Muscle layer of duodenum (tissue), 2 donors: ENCODE results near the gene AMY2A.
"Not testable (repeated sequence)": the region's sequence is repeated elsewhere in the genome, so short reads cannot be mapped to it uniquely, and the experiment has no call there.

Source experiments
- H3K27ac ChIP-seq: one replicate; pipeline ENCODE4 v1.7.0; 2013; ENCODE audit warnings: mild to moderate bottlenecking, low read length
- H3K27me3 ChIP-seq: one replicate; pipeline ENCODE4 v1.7.0; 2013; ENCODE audit warnings: low read depth, mild to moderate bottlenecking, control low read depth, low read length
- H3K36me3 ChIP-seq, 2 donors: one replicate each; pipeline ENCODE4 v1.7.0; 2013; ENCODE audit warnings: low read length in 2 of 2, control low read depth in 1 of 2, mild to moderate bottlenecking in 1 of 2; ENCODE audit not compliant: insufficient read depth in 2 of 2, control insufficient read depth in 1 of 2
- H3K4me1 ChIP-seq, 2 donors: one replicate each; pipeline ENCODE4 v1.7.0; 2013; ENCODE audit warnings: low read length in 2 of 2, mild to moderate bottlenecking in 2 of 2, control low read depth in 1 of 2, moderate library complexity in 1 of 2; ENCODE audit not compliant: insufficient read depth in 2 of 2, control insufficient read depth in 1 of 2
- H3K4me3 ChIP-seq, 2 donors: one replicate each; pipeline ENCODE4 v1.7.0; 2013; ENCODE audit warnings: low read length in 2 of 2, low read depth in 1 of 2, mild to moderate bottlenecking in 1 of 2
- H3K9me3 ChIP-seq, 2 donors: one replicate each; pipeline ENCODE4 v1.7.0; 2013; ENCODE audit warnings: low read length in 2 of 2, control low read depth in 1 of 2, mild to moderate bottlenecking in 1 of 2; ENCODE audit not compliant: control insufficient read depth in 1 of 2
- donor health status: healthy.

The AMY2A gene

DNA sequence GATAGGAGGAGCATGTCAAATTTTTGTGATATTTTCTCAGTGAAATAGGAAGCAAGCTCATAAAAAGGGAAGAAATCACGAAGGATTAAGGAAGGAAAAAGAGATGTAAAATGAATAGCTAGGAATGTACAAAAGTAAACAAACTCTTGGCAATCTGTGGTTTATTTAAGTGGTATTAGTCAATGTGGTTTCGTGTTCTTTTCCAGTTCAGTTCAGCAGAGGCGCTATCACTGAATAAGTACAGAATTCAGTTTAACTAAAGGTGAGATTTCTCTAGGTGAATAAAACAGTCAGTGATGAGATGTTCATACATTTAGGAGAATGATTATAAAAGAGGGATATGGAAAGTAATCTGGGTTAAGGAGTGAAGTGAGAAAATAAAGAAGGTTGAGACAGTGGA, 26.7 kb downstream of the AMY2A start:
- not testable (repeated sequence) for H3K27me3 ChIP-seq, H3K9me3 ChIP-seq, H3K4me3 ChIP-seq, H3K27ac ChIP-seq, H3K4me1 ChIP-seq, H3K36me3 ChIP-seq

DNA sequence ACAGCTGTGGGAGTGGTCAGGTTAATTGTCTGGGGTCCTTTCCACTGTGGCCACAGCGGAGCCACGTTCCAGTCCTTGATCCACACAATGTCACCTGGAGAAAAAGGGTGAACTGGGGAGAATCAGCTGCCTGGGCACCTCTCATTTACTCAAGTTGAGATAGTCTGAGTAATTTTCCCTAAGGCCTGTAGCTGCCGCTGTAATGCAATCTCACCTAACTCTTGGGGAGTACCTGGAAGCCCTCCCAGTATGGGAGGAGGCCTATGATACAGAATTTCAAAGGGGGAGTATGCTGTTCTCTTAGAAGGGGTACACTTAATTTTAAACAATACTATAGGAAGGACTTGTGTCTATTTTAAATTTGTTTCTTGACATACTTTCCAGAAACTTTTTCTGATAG, 33.1 kb downstream of the AMY2A start:
- not testable (repeated sequence) for H3K4me3 ChIP-seq, H3K27ac ChIP-seq, H3K27me3 ChIP-seq, H3K36me3 ChIP-seq, H3K4me1 ChIP-seq, H3K9me3 ChIP-seq

DNA sequence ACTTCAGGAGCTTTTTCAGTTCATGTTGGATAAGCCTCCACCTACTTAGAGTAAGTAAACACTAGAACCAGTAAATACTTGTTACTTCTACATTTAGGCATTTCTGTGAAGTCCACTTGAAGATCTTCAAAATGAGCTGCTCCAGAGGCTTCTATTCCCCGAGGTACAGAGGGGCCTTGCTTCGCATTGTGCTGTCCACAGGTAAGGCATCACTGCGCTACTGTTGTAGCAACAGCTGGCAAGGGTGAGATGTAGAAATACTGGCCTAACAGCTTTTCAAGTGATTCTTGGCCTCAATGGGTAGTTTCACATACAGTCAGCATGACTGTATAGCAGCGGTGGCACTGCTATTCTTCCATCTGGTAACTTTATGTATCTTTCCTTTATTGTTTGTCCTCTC, 33.7 kb downstream of the AMY2A start:
- H3K36me3 ChIP-seq, H3K27ac ChIP-seq, H3K4me1 ChIP-seq, H3K9me3 ChIP-seq, H3K4me3 ChIP-seq, H3K27me3 ChIP-seq: not testable (repeated sequence)

DNA sequence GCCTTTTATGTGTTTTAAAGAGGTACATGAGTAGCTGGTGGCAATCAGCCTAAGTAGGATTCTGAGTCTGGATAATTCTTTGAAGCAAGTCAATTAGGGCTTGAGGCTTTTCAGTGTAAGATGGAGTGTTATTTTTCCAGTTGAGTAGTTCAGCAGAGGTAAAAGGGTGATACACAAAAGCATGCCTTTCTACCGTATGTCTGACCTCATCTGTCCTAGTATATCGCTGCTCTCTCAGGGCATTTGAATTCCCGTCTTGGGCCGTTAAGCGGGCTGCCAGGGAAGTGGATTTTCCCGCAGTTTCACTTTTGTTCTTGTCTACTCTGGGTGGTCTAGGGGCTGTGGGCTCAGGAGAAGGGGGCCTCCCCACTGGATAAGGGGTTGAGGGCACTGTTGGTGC, 36.9 kb downstream of the AMY2A start:
- not testable (repeated sequence) for H3K4me3 ChIP-seq, H3K9me3 ChIP-seq, H3K27ac ChIP-seq, H3K4me1 ChIP-seq, H3K27me3 ChIP-seq, H3K36me3 ChIP-seq

DNA sequence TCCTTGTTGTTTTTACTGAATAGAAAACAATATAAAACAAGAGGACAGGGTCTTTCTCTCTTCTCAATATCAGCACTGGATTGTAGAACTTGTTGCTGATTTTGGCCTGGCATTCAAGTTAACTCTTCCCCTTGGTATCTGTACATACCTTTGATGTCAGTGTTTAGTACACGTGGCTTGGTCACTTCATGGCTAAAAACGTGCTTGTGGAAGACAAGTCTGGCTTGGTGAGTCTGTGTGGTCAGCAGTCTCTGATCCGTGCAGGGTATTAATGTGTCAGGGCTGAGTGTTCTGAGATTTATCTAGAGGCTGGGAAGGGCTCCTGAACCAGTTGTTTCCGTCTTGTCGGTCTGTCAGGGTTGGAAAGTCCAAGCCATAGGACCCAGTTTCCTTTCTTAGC, 38.2 kb downstream of the AMY2A start, which contains the start of gene AMY1A:
Gene AMY1A, plus strand, starts transcription at position 301 of the 400 bp plus-strand sequence. CDS start 571 bp downstream, outside the sequence.
- H3K36me3 ChIP-seq, H3K27me3 ChIP-seq, H3K4me3 ChIP-seq, H3K9me3 ChIP-seq, H3K27ac ChIP-seq, H3K4me1 ChIP-seq: not testable (repeated sequence)
